GM19372 (cell line): Measurements from ENCODE around the gene ERVV-1.
"Not testable (repeated sequence)": the region's sequence is repeated elsewhere in the genome, so short reads cannot be mapped to it uniquely, and the experiment has no call there.

Source experiments
- ATAC-seq: cut with Tn5 transposase; IDR thresholded peaks from one replicate; pipeline ENCODE4 v1.9.1; 2021; ENCODE audit warnings: mild to moderate bottlenecking, low read depth, moderate library complexity; ENCODE audit not compliant: unreplicated experiment

ERVV-1 gene

GRCh38 chr19:53015730-53016129 lies 2.0 kb downstream of the ERVV-1 start:
- no peak for ATAC-seq

- ATAC-seq: no peak
Observed at GRCh38 chr19:53019684-53020083, 6.0 kb downstream of the ERVV-1 start.

GRCh38 chr19:53028306-53028705 lies 14.6 kb downstream of the ERVV-1 start:
- ATAC-seq: not testable (repeated sequence)

- ATAC-seq: no peak
Observed at GRCh38 chr19:53034054-53034453, 20.3 kb downstream of the ERVV-1 start.

- ATAC-seq: no peak
Observed at GRCh38 chr19:53034948-53035675, 21.4 kb downstream of the ERVV-1 start.

GRCh38 chr19:53037101-53038097 lies 23.7 kb downstream of the ERVV-1 start:
- no peak for ATAC-seq

GRCh38 chr19:53041366-53041765 lies 27.6 kb downstream of the ERVV-1 start:
- no peak for ATAC-seq

GRCh38 chr19:53045536-53045935 lies 31.8 kb downstream of the ERVV-1 start:
- ATAC-seq: no peak

- ATAC-seq: no peak
Observed at GRCh38 chr19:53047379-53047778, 33.7 kb downstream of the ERVV-1 start.

- ATAC-seq: no peak
Observed at GRCh38 chr19:53055117-53055516, 41.4 kb downstream of the ERVV-1 start.

- ATAC-seq: no peak
Observed at GRCh38 chr19:53057904-53058580, 44.3 kb downstream of the ERVV-1 start.
